Natural killer cell treated with Interleukin-12 subunit alpha and Interleukin-12 subunit beta and Interleukin-15 and Interleukin-18, amount 100 ng/mL, for 72 hours (primary cell): ENCODE measurements around the gene STX8. TPM values are rescaled to one million over a fixed set of nuclear protein-coding genes. Genes with fewer than 3 reads are reported as not detected.
A peak's percentile ranks its signal among the peaks of the same experiment; 100 is the strongest.

Experiments
- ATAC-seq, 2 donors: fragments of 150-1000 bp; cut with Tn5 transposase in 1 of 2; sonication (Bioruptor Pico), chemical (Tn5 transposase) in 1 of 2; 2 replicates each; pipeline ENCODE4 v1.10.0; 2021
- DNase-seq: peaks from one replicate; pipeline ENCODE4 v3.0.0; 2022; ENCODE audit warnings: low spot score
- H3K27ac Mint-ChIP-seq, 2 donors: 1 replicate in 1 of 2; 2 replicates in 1 of 2; pipeline ENCODE4 v1.8.0; 2022; ENCODE audit warnings: mixed read lengths in 2 of 2, mild to moderate bottlenecking in 1 of 2, moderate library complexity in 1 of 2
- H3K27me3 Mint-ChIP-seq, 2 donors: 1 replicate in 1 of 2; 2 replicates in 1 of 2; pipeline ENCODE4 v1.8.0; 2022; ENCODE audit warnings: mixed read lengths in 2 of 2
- H3K36me3 Mint-ChIP-seq: one replicate; pipeline ENCODE4 v1.8.0; 2022; ENCODE audit warnings: mixed read lengths
- H3K4me1 Mint-ChIP-seq, 2 donors: 1 replicate in 1 of 2; 2 replicates in 1 of 2; pipeline ENCODE4 v1.8.0; 2022; ENCODE audit warnings: low read depth in 2 of 2, mixed read lengths in 2 of 2, mild to moderate bottlenecking in 1 of 2
- H3K4me3 Mint-ChIP-seq: one replicate; pipeline ENCODE4 v1.8.0; 2022; ENCODE audit warnings: mixed read lengths
- H3K9me3 Mint-ChIP-seq: 2 replicates; pipeline ENCODE4 v1.8.0; 2022; ENCODE audit warnings: mixed read lengths
- total RNA-seq, 2 donors: library from RNA; stranded (reverse); gene quantifications; one replicate each; pipeline ENCODE4 v1.2.3, GENCODE V29; 2022

Gene STX8
- total RNA-seq, 2 donors from 2014 or later, result 65.2 to 87.7 TPM

DNA sequence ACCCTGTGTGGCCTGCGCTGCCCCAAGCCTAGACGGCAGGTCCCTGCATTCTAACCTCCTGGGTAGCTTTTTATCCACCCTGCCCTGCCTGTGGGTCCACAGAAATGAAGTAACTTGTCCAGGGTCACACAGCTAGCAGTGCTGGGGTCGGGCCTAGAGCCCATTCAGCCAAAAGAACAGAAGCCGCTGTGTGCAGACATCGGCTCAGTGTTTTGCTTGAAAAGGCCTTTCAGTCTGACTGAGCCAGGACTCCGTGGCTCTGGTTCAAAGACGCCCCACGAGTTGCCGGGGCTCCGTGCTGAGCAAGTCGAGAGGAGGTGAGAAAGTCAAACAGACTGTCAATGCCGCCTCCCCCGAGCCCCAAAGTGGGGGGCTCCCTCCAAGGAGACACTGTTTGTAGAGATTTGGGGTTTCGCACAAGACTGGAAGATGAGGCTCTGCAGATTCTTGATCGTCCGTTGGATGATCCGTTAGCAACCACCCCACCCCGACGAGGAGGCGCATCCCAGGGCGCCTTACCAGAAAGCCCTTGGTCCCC lies 328.1 kb downstream of the STX8 start:
- Mint-ChIP-seq H3K4me1 (no peaks in the 10 kb centered on the region), H3K9me3 (no peaks in the 10 kb centered on the region), H3K27ac (no peak overlapping the region), H3K36me3 (no peaks in the 10 kb centered on the region), H3K4me3 (no peak overlapping the region), H3K27me3 (no peaks in the 10 kb centered on the region)
- no peak for DNase-seq
- no peak for ATAC-seq

DNA sequence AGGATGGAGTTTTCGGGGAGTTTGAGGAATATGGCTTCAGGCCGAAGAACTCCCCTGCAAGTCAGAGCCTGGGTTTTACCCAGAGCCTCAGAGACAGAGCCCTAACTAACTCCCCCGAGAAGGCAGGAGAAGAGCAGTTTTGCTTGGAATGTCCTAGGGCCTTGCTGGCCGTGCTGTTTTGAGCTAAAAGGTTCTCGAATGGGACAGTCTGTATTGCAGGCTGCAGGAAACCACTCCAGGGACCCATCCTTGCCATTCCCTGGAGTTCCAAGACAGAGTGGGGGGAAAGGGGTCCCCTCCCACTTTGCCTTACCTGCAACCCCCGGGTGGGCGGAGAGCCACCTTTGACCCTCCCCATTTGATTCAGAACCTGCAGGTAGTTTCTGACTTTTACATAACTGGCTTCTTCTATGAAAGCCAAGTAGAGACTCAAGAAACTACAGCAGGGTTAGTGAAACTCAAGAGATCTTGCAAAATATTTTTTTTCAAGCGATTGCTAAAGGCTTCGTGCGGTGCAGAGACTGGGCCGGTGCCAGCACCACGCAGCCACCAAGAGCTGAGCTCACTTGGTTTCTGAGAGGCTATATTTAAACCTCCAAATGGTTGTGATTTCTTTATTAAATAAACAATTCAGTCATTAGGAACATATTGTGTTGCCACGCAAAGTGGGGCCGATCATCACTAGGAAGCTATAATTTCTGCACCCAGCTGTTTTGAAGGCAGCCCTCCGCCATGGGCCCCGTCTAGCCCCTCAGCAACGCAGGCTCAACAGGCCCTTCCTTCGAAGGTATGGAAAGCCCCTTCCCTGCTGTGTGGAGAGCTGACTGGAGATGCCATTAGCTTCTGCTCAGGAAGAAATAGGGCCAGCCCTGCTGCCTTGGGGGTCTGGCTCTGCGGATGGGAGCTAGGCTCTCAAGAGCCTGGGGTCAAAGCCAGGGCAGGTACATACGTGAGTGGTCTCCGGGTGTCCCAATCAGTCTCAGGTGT lies 331.3 kb downstream of the STX8 start:
- Mint-ChIP-seq H3K9me3 (no peaks in the 10 kb centered on the region), H3K27ac (no peak overlapping the region), H3K4me1 (peaks cover 4 to 9% of the 10 kb centered on the region in 2 donors), H3K36me3 (no peaks in the 10 kb centered on the region), H3K27me3 (no peaks in the 10 kb centered on the region), H3K4me3 (no peak overlapping the region)
- ATAC-seq, result no peak
- DNase-seq, result no peak

DNA sequence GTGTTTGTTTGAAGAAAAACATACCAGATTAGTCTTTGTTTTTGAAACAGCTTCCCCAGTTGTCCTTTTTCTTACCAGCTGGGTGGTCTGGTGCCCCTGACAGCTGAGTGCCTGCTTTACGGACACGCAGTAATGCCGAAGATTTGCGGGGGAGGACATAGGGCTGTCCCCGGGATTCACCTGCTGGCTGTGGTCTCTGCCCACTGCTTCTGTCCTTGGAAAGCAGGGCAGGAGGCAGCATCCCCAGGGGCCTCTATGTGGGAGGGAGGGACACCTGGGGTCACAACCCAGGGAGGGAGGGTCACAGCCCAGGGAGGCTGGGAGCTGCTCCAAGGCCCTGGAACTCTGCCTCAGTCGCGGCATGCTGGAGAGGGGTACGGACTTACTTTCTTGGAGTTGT lies 332.6 kb downstream of the STX8 start:
- no peak overlapping the region for H3K27ac Mint-ChIP-seq
- H3K36me3 Mint-ChIP-seq, result no peaks in the 10 kb centered on the region
- ATAC-seq, result no peak
- H3K4me3 Mint-ChIP-seq, result no peak overlapping the region
- no peaks in the 10 kb centered on the region for H3K27me3 Mint-ChIP-seq
- DNase-seq, result no peak
- peaks cover 8 to 16% of the 10 kb centered on the region in 2 donors for H3K4me1 Mint-ChIP-seq
- no peaks in the 10 kb centered on the region for H3K9me3 Mint-ChIP-seq

DNA sequence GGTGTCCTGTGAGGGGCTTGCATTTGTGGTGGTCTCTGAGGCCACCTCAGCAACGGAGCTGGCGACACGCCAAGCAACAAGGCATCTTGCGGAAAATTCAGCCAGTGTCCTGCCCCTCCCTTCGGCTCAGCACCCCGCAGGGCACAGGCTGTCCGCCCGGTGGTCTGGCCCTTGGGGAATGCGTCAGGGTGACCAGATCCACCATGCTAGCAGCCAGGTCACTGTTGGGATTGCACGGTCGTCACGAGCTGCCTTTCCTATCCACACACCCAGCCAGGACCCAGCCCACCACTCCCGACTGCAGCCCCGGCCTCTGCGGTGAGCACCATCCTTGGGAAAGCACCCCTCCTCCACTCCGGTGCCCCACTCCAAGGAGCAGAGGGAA lies 333.1 kb downstream of the STX8 start:
- no peak for DNase-seq
- Mint-ChIP-seq H3K4me1 (peaks cover 8 to 17% of the 10 kb centered on the region in 2 donors), H3K27ac (no peak overlapping the region), H3K4me3 (no peak overlapping the region), H3K36me3 (no peaks in the 10 kb centered on the region), H3K9me3 (no peaks in the 10 kb centered on the region), H3K27me3 (no peaks in the 10 kb centered on the region)
- no peak for ATAC-seq

DNA sequence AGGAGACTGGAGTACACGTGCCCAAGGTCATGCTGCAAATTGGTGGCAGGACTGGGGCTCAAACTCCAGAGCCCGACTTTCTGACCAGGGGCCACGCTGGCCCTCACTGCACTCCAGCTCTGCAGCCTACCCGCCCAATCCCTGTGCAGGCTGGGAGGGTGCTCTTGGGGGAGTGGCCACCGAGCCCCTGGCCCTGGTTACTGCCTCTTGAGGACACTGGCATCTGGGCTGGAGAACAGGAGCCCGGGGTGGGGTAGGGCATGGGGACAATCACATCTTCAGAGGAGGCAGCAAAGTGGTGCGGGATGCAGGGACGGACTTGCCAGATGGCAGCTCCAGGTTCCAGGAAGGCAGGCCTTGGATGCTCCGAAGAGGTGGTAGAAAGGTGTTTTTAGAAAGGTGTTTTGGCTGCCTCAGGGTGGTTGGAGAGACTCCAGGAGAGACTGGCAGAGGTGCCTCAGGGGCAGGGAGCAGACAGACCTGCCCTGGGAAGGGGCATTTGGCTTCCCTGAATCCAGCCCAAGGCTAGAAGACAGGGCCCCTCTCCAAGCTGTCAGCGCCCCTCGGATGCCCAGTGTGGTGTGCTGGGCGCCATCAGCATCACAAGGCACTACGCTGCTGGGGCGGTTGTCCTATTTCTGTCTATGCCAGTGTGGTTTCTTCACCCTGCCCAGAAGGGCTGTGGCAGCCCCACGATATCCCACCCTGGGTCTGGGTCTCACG lies 333.7 kb downstream of the STX8 start:
- ATAC-seq (no peak), DNase-seq (no peak)
- Mint-ChIP-seq H3K9me3 (no peaks in the 10 kb centered on the region), H3K4me3 (no peak overlapping the region), H3K27ac (no peak overlapping the region), H3K27me3 (no peaks in the 10 kb centered on the region), H3K36me3 (no peaks in the 10 kb centered on the region), H3K4me1 (peaks cover 8 to 17% of the 10 kb centered on the region in 2 donors)

DNA sequence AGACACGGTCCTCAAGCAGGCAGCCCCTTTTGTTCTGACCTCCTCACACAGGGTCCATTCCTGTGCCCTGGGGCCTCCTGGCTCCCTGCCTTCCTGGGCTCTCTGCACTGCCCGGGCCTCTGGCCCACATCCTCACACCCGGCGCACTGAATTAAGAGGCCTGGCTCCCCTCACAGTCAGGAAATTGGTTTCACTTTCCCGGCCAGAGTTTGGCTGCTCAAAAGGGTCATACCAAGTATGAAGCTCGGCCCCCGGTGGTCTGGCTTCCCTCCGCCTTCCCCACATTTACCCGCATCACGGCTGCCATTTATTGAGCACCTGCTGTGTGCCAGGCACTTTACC lies 334.3 kb downstream of the STX8 start:
- H3K4me3 Mint-ChIP-seq, result peak overlapping the region; percentile 30
- H3K4me1 Mint-ChIP-seq, result peaks cover 8 to 17% of the 10 kb centered on the region in 2 donors
- DNase-seq, result no peak
- no peaks in the 10 kb centered on the region for H3K9me3 Mint-ChIP-seq
- no peaks in the 10 kb centered on the region for H3K36me3 Mint-ChIP-seq
- H3K27me3 Mint-ChIP-seq, result no peaks in the 10 kb centered on the region
- ATAC-seq, result no peak
- no peak overlapping the region for H3K27ac Mint-ChIP-seq

DNA sequence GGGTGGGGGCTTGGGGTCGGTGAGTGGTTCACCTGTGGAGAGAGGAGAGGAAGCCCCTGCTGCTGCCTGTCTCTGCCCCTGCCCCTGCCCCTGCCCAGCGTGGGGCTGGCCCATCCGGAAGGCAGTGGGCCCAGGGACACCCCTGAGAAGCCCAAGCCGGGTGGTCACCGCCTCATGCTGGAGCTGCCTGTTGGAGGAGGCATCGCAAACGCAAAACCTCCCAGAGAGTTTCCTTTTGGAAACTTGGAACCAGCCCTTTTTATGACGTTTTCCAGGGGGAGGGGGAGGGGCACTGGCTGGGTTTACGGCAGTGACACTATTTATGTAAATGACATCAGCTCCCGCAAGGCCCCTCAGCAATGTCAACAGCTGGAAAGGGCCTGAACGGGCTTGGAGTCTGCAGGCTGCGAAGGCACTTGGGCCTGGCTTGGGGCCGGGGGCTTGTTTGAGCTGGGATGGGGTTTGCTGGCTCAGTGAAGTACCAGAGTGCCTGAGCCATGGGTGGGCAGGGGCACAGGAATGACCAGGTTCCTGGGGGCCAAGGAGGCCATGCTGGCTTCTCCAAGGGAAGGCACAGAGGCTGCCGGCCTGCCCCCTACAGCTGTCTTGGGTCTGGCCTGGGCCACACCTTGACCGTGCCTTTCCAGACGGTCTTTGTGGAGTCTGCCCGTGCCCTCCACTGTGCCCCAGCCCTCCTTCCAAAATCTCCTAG lies 334.8 kb downstream of the STX8 start:
- DNase-seq (no peak), ATAC-seq (no peak)
- H3K36me3 Mint-ChIP-seq, result no peaks in the 10 kb centered on the region
- peak overlapping the region; percentile 30 for H3K4me3 Mint-ChIP-seq
- H3K9me3 Mint-ChIP-seq, result no peaks in the 10 kb centered on the region
- H3K27me3 Mint-ChIP-seq, result no peaks in the 10 kb centered on the region
- H3K4me1 Mint-ChIP-seq, result peaks cover 8 to 17% of the 10 kb centered on the region in 2 donors
- no peak overlapping the region for H3K27ac Mint-ChIP-seq

DNA sequence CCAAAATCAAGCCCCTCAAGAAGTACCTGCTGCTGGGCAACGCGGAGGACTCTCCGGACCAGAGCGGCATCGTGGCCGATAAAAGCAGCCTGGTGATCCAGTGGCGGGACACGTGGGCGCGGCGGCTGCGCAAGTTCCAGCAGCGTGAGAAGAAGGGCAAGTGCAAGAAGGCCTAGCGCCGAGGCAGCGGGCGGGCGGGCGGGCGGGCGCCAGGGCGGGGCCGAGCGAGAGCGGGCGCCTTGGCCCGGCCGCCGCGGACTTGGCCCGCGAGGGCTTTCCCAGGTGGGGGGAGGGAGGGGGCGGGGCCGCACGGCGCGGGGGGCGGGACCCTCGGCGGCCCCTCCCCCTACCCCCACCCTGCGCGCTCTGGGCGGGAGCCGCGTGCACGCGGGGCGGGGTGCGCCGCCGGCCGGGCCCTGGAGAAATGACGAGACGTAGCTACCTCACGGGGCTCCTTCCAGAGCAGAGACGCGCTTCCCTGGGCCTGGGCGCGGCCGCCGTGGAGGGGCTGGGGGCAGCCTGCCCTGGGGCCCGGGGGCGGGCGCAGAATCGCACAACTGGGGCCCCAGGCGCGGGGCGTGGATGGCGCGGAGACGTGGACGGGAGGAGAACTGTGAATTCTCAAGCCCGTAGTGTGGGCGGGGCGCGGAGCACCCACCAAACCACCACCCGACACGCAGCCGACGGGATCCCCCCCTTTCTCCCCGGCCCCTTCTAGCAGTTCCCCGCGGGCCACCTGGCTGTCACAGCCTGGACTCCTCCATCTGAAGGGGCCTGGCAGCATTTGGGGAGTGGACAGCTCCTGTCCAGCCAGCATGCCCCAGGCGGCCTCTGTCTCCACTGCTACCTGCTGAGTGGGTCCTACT lies 335.6 kb downstream of the STX8 start:
- H3K4me1 Mint-ChIP-seq, result peaks cover 8 to 17% of the 10 kb centered on the region in 2 donors
- H3K27me3 Mint-ChIP-seq, result no peaks in the 10 kb centered on the region
- H3K27ac Mint-ChIP-seq, result peak overlapping the region in 1 of 2 donors; percentile 45
- ATAC-seq (peak; percentile 87 to 90), DNase-seq (peak; percentile 78)
- H3K36me3 Mint-ChIP-seq, result no peaks in the 10 kb centered on the region
- H3K9me3 Mint-ChIP-seq, result no peaks in the 10 kb centered on the region
- H3K4me3 Mint-ChIP-seq, result peak overlapping the region; percentile 79

DNA sequence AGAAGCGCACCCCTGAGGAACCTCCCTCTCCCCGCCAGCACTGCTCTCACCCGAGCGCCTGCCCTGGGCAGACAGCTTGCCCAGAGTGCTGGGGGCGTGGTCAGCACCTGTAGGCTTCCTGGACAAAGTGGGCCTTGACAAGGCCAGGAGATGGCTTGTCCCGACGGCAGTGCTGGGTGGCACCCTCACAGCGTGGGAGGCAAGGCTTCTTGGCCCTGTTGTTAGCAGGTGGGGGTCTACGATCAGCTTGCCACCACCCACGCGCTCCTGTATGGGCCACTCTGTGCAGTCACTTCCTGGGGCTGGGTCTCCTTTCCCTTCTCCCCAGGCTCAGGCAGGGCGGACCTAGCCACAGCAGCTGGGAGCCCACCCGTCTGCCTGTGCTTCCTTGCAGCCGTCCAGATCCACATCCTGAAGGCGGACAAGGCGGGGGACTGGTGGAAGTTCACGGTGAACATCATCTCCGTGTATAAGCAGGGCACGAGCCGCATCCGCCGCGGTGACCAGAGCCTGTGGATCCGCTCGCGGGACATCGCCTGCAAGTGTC lies 336.3 kb downstream of the STX8 start:
- Mint-ChIP-seq H3K9me3 (no peaks in the 10 kb centered on the region), H3K36me3 (no peaks in the 10 kb centered on the region), H3K27me3 (no peaks in the 10 kb centered on the region), H3K4me1 (peaks cover 8 to 17% of the 10 kb centered on the region in 2 donors), H3K4me3 (peak overlapping the region; percentile 79), H3K27ac (peak overlapping the region in 1 of 2 donors; percentile 45)
- ATAC-seq (peak; percentile 2 to 4), DNase-seq (no peak)

DNA sequence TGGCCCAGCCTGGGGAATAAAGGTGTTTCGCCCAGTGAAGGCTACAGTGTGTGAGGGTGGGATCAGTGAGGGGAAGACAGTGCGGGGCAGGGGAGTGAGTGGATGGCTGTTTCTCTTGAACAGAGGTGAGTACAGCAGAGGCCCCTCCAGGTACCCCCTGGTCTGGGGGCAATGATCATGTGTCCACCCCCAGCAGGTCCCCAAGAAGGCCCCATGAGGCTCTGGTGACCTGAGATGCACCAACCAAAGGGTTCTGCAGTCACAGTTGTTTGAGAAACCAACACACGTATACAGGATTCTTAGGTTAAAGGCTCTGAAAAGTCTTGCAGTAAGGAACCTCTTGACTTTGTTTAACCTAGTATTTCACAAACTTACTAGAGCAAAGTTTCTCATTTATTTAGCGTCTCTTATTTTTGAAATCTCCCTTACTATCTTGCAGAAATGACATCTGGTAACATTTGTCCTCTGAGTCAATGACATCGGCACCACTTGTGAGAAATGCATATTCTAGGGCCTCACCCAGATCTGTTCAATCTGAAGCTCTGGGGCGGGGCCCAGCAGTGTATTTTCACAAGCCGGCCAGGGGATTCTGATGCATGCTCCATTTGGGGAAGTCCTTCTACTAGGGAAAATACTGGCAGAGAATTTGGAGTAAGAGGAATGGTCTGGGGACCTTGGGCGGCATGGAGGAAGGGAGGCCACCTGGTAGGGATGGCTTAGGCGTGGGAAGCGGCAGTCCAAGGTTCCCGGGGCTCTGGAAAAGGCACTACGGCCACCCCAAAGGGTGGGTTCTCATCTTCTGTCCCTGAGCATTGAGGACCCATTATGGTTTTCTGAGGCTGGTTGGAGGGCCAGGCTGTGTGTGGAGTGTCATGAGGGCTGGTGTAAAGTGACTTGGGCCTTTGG lies 337.0 kb downstream of the STX8 start:
- Mint-ChIP-seq H3K4me3 (peak overlapping the region; percentile 79), H3K36me3 (no peaks in the 10 kb centered on the region), H3K4me1 (peaks cover 8 to 17% of the 10 kb centered on the region in 2 donors), H3K27ac (peak overlapping the region; percentile 21 to 45), H3K27me3 (no peaks in the 10 kb centered on the region), H3K9me3 (no peaks in the 10 kb centered on the region)
- no peak for DNase-seq
- ATAC-seq, result no peak

DNA sequence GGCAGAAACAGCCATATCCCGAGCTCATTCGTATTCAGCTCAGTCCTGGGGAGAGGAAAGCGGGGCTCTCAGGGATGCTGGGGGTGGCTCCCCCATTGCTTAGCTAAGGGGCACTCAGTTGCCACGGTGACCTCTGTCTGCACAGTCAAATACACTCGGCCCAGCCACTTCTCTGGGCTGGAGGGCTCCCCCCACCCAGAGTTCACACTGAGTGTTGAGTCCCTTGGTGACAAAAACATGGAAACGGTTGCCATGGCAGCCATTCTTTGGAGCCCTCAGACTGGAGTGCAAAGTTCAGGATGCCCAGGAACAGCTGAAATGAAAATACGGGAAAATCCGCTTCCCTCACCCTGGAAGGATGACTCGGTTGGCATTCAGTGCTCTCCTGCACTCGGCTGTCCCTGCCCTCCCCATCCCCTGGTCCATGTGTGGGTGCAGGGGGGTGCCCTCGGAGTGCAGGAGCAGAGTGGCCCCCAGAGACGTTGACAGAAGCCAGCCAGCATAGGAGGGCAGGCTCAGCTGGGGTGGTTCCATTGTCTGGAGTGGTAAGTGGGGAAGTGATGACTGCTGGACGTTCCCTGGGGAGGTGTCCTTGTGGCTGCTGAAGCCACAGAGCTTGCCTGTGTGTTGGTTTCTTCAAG lies 337.8 kb downstream of the STX8 start:
- H3K27me3 Mint-ChIP-seq, result no peaks in the 10 kb centered on the region
- H3K4me1 Mint-ChIP-seq, result peaks cover 8 to 17% of the 10 kb centered on the region in 2 donors
- DNase-seq (no peak), ATAC-seq (no peak)
- H3K36me3 Mint-ChIP-seq, result no peaks in the 10 kb centered on the region
- no peak overlapping the region for H3K4me3 Mint-ChIP-seq
- no peaks in the 10 kb centered on the region for H3K9me3 Mint-ChIP-seq
- no peak overlapping the region for H3K27ac Mint-ChIP-seq

DNA sequence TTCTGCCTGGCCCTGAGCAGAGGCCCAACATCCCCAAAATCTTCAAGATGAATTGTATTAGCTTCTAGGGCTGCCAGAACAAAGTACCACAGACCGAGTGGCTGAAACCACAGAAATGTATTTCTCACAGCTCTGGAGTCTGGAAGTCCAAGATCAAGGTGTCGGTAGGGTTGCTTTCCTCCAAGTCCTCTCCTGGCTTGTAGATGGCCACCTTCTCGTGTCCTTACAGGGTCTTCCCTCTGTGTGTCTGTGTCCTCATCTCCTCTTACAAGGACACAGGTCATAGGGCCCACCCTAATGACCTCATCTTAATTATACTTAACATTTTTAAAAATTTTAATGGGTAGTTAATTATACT lies 338.6 kb downstream of the STX8 start:
- Mint-ChIP-seq H3K36me3 (no peaks in the 10 kb centered on the region), H3K27me3 (no peaks in the 10 kb centered on the region), H3K4me1 (peaks cover 8 to 17% of the 10 kb centered on the region in 2 donors), H3K4me3 (no peak overlapping the region), H3K27ac (no peak overlapping the region), H3K9me3 (no peaks in the 10 kb centered on the region)
- ATAC-seq (no peak), DNase-seq (no peak)
